ENCODE results near the gene ZSWIM5.
"Not testable (repeated sequence)": the region's sequence is repeated elsewhere in the genome, so short reads cannot be mapped to it uniquely, and the experiment has no call there.

The ZSWIM5 gene

GRCh38 chr1:45011837-45012638 lies 194.4 kb downstream of the ZSWIM5 start, which contains the start of gene UROD:
UROD (plus strand) TSS chr1:45012254; CDS start chr1:45012266, 12 bp downstream.
- peak; percentile 89 for DNase-seq (ENCODE audit: low read depth)

GRCh38 chr1:45010855-45011811 lies 195.3 kb downstream of the ZSWIM5 start, which contains the start of gene HECTD3:
HECTD3 (minus strand) TSS chr1:45011324; CDS start chr1:45011257, 67 bp downstream.
- peak; percentile 32 for DNase-seq (ENCODE audit: low read depth)
- H3K4me3 ChIP-seq (ENCODE audit: low read depth, low read length) = peak within 1 kb of the TSS; percentile 97

More at GRCh38 chr1:45011837-45012638, 194.4 kb downstream of the ZSWIM5 start, which contains the start of gene UROD:
- H3K4me3 ChIP-seq (ENCODE audit: low read depth, low read length) = peak within 1 kb of the TSS; percentile 97

DNA sequence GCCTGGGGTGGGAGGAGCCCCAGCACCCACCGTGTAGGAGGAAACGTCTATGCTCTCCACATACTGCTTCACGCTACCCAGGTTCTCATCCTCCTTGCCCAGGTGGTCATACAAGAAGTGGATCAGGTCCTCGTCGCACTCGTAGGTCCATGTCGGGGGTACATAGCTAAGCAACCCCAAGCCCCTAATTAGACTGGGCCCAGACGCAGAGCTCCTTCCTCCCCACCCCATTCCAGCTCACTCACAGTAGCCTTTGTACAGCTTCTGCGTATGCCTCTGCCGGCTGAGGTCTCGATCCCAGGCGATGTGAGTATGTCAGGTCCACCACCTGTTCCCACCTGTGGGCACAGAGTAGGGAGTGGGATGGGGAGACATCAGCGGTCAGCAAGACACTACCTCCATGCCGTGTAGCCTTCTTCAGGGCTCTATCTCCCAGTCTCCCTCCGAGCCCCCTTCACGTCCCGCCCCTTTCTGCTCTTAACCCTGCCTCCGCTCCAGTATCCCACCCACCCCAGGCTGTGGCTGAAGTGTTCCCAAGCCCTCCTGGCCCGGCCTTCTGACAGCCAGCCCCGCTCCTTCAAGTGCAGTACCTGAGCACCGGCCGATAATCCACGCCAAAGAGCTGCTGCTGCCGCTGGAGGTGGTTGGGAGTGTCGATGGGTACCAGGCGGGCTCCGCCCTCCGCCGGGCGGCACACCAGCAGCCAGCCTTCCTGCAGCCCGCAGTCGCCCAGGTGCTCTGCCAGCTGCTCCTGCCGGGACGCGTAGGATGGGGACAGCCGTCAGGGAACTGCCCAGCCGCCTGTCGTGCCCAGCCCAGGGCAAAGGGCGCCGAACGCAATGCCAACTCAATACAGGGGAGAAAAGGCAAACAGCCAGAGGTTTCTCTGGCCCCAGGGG lies 196.2 kb downstream of the ZSWIM5 start:
- DNase-seq (ENCODE audit: low read depth) = no peak
- peak overlapping the region; percentile 97 for H3K4me3 ChIP-seq (ENCODE audit: low read depth, low read length)

DNA sequence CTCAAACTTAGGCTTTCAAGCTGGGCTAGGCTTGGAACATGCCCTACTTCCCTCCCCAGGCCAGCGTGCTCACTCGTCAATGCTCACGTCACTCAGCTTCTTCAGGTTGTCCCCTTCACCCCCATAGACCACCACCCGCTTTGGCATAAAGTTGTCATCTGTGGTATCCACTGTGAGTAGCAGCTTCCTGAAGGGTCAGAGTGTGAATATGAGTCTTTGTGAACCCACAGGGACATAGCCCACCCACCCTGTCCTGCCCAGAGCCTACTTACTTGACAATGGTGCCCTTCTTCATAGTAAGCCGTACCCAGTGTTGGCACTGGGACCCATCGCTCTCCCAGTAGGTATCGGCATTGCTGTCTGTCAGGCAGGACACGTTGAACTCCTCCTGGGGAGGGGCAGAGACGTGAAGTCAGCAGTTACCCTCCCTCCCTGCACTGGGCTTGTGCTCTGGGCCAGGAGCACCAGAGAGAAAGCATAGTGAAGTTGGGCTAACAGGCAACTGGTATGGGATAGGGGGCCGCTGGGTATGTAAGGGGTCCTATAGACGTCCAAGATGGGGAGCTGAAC lies 197.0 kb downstream of the ZSWIM5 start:
- no peak overlapping the region for H3K4me3 ChIP-seq (ENCODE audit: low read depth, low read length)

DNA sequence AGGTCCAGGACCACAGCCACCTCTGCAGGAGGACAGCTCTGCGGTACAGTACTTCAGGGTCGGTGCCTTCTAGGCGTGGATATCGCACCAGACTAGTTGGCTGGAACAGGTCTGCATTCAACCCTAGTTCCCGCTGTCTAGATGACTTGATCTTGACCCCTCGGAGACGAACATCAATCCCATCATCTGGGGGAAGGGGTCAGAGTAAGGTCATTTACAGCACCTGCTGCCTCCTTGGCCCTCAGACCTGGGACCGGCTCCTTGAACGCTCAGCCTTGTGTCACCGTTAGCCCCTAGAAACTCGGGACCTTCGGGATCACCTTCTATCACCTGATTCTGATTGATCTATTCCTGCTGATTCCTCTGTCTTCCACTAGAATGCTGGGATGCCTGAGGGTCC lies 197.9 kb downstream of the ZSWIM5 start:
- H3K4me3 ChIP-seq (ENCODE audit: low read depth, low read length) = no peak overlapping the region
- no peak for DNase-seq (ENCODE audit: low read depth)

More for the DNA sequence above, 197.0 kb downstream of the ZSWIM5 start:
- DNase-seq (ENCODE audit: low read depth) = no peak

GRCh38 chr1:45008076-45008475 lies 198.3 kb downstream of the ZSWIM5 start:
- no peak overlapping the region for H3K4me3 ChIP-seq (ENCODE audit: low read depth, low read length)
- no peak for DNase-seq (ENCODE audit: low read depth)

DNA sequence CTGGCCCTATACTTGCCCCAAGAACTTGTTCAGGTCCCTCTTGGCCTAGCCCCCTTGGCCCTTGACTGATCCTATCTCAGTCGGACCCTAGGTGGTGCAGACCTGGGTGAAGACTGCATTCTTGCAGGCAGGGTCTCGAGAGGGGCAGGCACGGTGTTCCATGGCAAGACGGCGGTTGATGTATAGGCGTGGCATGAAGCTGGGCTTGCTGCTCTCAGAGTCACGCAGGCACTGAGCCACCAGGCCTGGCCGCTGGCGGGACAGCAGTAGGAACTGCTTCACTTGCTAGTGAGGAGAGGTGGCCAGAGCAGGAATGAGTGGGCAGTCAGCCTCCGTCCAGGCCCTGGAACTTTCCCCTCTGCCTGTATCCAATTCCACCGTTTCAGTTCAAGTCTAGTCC lies 199.1 kb downstream of the ZSWIM5 start:
- DNase-seq (ENCODE audit: low read depth) = no peak
- no peak overlapping the region for H3K4me3 ChIP-seq (ENCODE audit: low read depth, low read length)

DNA sequence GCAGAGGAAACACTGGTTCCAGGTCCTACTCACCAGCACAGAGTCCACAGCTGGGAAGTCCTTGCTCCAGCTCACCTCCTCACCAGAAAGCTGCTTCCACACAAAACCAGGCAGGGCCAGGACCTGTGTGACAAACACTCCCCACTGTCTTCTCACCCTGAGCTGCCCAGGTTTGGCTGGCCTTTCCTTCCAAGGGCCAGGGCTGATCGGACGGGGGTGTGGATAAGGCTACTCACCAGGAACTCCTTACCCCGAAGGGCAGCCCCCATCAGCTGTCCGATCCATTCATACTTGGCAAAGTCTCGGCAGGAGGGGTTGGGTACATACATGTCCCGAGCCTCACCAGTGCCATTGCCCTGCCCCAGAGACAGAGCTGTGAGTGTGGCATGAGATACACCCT lies 200.6 kb downstream of the ZSWIM5 start:
- no peak overlapping the region for H3K4me3 ChIP-seq (ENCODE audit: low read depth, low read length)
- no peak for DNase-seq (ENCODE audit: low read depth)

DNA sequence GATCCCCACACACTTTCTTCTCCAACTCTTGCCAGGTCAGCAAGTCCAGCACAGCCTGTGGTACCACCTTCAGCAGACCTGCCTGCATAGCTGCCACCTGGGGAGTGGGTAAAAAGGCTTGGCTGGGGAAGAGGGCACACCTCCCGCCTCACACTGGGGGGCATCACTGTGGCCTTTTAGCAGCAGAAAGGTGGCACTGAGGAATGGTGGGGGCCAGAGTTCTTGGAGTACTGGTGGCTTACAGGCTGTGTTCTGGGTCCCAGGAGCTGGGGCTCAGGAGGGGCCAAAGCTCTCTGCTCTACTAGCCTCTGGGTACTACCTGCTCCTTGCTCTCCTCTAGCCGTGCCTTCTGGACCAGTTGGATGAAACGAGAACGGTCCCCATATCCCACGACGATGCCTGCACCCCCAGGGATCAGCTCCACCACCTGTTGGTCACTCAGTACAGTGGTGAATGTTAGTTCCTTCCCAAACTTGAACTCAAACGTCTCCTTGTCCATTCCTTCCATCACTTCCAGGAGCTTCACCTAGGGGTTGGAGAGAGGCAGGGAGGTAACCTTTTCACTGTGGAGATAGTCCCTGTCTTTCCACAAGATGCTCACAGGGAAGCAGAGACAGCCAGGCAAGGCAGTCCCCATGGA lies 202.0 kb downstream of the ZSWIM5 start:
- DNase-seq (ENCODE audit: low read depth) = no peak
- no peak overlapping the region for H3K4me3 ChIP-seq (ENCODE audit: low read depth, low read length)

GRCh38 chr1:45003741-45004140 lies 202.7 kb downstream of the ZSWIM5 start:
- DNase-seq (ENCODE audit: low read depth) = no peak
- H3K4me3 ChIP-seq (ENCODE audit: low read depth, low read length) = no peak overlapping the region

DNA sequence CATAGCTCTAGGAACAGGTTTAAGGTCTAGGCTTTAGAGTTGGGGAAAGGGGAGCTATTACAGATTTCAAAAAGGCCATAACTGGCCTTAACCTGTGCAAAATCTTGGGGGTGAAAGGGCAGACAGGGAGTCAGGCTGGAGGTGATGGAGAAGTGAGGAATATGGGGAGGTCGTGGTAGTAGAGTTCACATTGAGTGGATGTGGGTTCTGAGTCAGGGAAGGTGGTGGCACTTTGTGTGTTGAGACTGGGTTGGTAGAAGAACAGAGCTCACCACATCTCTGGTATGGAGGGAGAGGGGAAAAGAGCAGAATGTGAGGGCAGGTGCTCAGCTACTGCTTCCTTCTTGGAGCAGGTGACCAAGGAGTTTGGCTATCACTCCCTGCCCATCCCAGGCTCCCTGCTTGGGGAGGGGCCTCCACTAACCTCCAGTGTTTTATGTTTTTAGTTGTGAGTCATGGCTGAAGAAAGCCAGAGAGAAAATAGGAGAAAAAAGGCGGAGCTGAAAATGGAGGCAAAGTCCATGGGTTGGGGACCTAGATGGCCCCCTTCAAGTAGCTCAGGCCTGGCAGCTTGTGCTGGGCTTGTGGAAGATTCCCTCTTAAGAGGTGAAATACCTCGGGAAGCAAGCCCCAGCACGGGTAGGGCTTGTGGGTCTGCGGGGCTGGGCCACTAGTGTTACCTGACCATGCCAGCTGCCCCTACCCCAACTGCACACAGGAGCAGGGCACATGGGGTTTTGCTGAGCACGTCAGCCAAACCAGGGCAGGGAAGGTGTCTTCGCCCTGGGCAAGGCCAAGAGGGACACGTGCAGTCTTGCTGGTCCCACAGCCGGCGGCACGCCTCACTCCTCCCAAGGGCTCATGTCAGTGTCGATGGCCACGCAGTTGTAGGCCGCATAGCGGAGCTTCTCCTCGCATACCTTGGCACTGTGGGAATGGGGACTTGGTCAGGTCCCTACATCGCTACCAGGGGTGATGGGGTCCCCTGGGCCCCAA lies 203.5 kb downstream of the ZSWIM5 start:
- DNase-seq (ENCODE audit: low read depth) = no peak
- no peak overlapping the region for H3K4me3 ChIP-seq (ENCODE audit: low read depth, low read length)

- not testable (repeated sequence) for H3K4me3 ChIP-seq (ENCODE audit: low read depth, low read length); DNase-seq (ENCODE audit: low read depth)
Observed at GRCh38 chr1:45001576-45001975, 204.8 kb downstream of the ZSWIM5 start.

GRCh38 chr1:45001011-45001481 lies 205.4 kb downstream of the ZSWIM5 start:
- no peak overlapping the region for H3K4me3 ChIP-seq (ENCODE audit: low read depth, low read length)
- no peak for DNase-seq (ENCODE audit: low read depth)

DNA sequence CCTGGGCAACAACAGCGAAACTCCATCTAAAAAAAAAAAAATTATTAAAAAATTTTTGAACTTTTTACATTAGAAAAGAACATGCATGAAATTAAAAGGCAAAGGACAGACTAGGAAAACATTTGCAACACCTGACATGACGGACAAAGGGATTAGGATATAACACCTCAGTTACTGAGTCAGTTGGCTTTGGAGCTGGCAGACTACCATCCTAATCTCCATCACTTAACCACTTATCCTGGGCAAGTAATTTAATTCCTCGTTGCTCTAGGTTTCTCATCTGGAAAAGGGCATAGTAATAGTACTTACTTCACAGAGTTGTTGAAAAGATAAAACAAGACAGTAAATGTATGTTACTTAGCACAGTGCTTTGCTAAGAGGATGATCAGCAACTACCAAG lies 207.2 kb downstream of the ZSWIM5 start:
- DNase-seq (ENCODE audit: low read depth) = no peak
- H3K4me3 ChIP-seq (ENCODE audit: low read depth, low read length) = no peak overlapping the region

- DNase-seq (ENCODE audit: low read depth) = no peak
- H3K4me3 ChIP-seq (ENCODE audit: low read depth, low read length) = no peak overlapping the region
Observed at GRCh38 chr1:44995467-44996238, 210.8 kb downstream of the ZSWIM5 start.

DNA sequence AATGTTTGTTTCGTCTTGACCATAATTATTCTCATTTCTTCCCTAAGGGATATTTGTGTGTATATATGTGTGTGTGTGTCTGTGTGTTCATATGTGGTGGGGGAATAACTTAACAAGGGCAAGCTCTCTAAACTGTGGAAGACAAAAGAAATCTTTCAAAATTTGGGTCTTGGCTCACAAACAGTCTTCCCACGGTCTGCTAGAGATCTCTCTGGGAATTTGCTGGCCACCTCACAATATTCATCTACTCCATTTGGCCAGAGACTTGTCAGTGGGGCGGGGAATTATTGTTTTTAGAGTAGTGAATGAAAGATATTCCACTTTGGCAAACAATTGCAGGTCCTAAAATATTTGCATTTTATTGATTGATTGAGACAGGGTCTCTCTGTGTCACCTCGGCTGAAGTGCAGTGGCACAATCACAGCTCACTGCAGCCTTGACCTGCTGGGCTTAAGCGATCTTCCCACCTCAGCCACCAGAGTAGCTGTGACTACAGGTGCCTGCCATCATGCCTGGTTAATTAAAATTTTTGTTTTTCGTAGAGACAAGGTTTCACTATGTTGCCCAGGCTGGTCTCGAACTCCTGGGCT lies 212.0 kb downstream of the ZSWIM5 start:
- H3K4me3 ChIP-seq (ENCODE audit: low read depth, low read length) = no peak overlapping the region
- DNase-seq (ENCODE audit: low read depth) = no peak

Data from skeletal muscle cell (primary cell).